ENCODE data around the gene SHC1.

SHC1 gene

DNA sequence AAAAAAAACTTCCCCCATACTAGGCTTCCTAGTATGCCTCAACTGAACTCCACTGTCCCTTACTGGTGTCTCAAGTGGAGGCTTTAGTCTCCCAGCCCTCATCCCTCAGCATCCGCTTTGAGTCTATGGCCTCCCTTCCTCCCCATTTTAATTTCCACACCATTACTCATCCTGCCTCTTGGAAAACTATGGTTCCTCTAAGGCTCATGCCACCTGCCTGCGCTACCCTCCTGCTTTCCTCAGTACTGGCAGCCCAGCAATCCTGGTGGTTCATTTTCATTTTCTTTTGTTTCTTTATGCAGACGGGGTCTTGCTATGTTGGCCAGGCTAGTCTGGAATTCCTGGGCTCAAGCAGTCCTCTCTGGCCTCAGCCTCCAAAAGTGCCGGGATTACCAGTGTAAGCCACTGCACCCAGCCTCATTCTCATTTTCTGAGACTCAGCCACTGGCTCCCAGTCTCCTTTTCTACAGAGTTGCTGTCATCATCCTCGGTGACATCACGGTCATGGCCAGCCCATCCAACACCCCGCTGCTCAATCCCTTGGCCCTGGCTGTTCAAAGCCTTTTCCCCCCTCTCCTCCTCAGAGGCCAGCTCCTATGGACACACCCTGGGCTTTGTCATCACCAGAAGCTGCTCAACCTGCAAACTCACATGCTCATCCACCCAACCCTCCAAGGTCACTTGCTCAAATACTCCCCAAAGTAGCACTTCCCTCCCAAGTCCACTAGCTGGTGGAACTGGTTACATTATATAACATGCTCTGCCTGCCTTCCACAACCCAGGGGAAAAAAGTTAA lies 31.7 kb downstream of the SHC1 start:
- peak overlapping the region; percentile 86 for H3K4me2 ChIP-seq
- TF ChIP-seq CTCF (conservative IDR thresholded peaks at IDR 0.05; ENCODE audit: low read depth, low read length), result no peak
- peak overlapping the region; percentile 86; the same call in 1 of the 2 replicates for H3K9ac ChIP-seq
- H3K27ac ChIP-seq, result peak overlapping the region; percentile 84
- no peaks in the 10 kb centered on the region for H3K27me3 ChIP-seq (ENCODE audit: insufficient read depth, low read depth)
- peak overlapping the region; percentile 56; the same call in 1 of the 2 replicates for H2AFZ ChIP-seq (ENCODE audit: low read depth)
- H3K79me2 ChIP-seq (ENCODE audit: insufficient read depth, low read depth), result peaks cover 24% of the 10 kb centered on the region
- peaks cover 80% of the 10 kb centered on the region for H3K4me1 ChIP-seq (ENCODE audit: low read depth, poor library complexity, severe bottlenecking)
- no peak overlapping the region for H3K4me3 ChIP-seq (IDR thresholded peaks at IDR 0.05; ENCODE audit: insufficient read depth, low read depth, low read length)
- H3K36me3 ChIP-seq (ENCODE audit: insufficient read depth), result no peaks in the 10 kb centered on the region
- no peaks in the 10 kb centered on the region for H4K20me1 ChIP-seq (ENCODE audit: insufficient read depth)

DNA sequence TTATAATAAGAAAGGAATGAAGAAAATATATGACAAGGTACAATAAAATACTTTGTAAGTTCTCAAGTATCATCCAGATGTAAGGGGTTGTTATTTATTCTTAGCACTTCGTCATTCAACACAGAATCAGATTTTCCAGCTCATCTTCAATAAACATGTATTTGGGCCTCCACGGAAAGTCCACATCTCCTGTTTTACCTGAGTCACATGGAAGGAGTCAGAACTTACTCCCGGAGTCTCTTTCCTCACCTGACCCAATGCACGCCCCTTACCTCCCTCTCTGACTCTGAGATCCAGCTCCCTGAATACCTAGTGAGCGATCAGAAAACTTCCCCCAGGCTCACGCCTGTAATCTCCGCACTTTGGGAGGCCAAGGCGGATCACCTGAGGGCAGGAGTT lies 32.6 kb downstream of the SHC1 start:
- Histone ChIP-seq H3K36me3 (ENCODE audit: insufficient read depth) (no peaks in the 10 kb centered on the region), H3K27me3 (ENCODE audit: insufficient read depth, low read depth) (no peaks in the 10 kb centered on the region), H2AFZ (ENCODE audit: low read depth) (peak overlapping the region; percentile 56), H3K79me2 (ENCODE audit: insufficient read depth, low read depth) (peaks cover 27% of the 10 kb centered on the region), H3K4me2 (peak overlapping the region; percentile 86), H4K20me1 (ENCODE audit: insufficient read depth) (no peaks in the 10 kb centered on the region), H3K27ac (peak overlapping the region; percentile 84), H3K4me1 (ENCODE audit: low read depth, poor library complexity, severe bottlenecking) (peaks cover 72% of the 10 kb centered on the region), H3K9ac (peak overlapping the region; percentile 86), H3K4me3 (IDR thresholded peaks at IDR 0.05; ENCODE audit: insufficient read depth, low read depth, low read length) (peak overlapping the region; percentile 93)
- no peak; the same call in 1 of the 2 replicates for TF ChIP-seq CTCF (conservative IDR thresholded peaks at IDR 0.05; ENCODE audit: low read depth, low read length)

GRCh38 chr1:154937085-154937987 lies 33.2 kb downstream of the SHC1 start:
- Histone ChIP-seq H3K36me3 (ENCODE audit: insufficient read depth) (no peaks in the 10 kb centered on the region), H3K27ac (peak overlapping the region; percentile 84), H3K9ac (peak overlapping the region; percentile 86), H3K4me2 (peak overlapping the region; percentile 86), H3K79me2 (ENCODE audit: insufficient read depth, low read depth) (peaks cover 27% of the 10 kb centered on the region), H2AFZ (ENCODE audit: low read depth) (peak overlapping the region; percentile 56), H4K20me1 (ENCODE audit: insufficient read depth) (no peaks in the 10 kb centered on the region), H3K4me1 (ENCODE audit: low read depth, poor library complexity, severe bottlenecking) (peaks cover 65% of the 10 kb centered on the region), H3K27me3 (ENCODE audit: insufficient read depth, low read depth) (no peaks in the 10 kb centered on the region), H3K4me3 (IDR thresholded peaks at IDR 0.05; ENCODE audit: insufficient read depth, low read depth, low read length) (peak overlapping the region; percentile 98)
- TF ChIP-seq CTCF (conservative IDR thresholded peaks at IDR 0.05; ENCODE audit: low read depth, low read length), result peak; percentile 74

GRCh38 chr1:154936555-154937084 lies 33.9 kb downstream of the SHC1 start, which contains the start of gene PMVK:
Gene PMVK (minus strand): TSS chr1:154936719. CDS start chr1:154936685, 34 bp downstream.
- peak within 1 kb of the TSS; percentile 84 for H3K27ac ChIP-seq
- H3K36me3 ChIP-seq (ENCODE audit: insufficient read depth), result no peaks in the 10 kb centered on the region
- H3K4me2 ChIP-seq, result peak within 1 kb of the TSS; percentile 86
- peaks cover 58% of the 10 kb centered on the region for H3K4me1 ChIP-seq (ENCODE audit: low read depth, poor library complexity, severe bottlenecking)
- H3K27me3 ChIP-seq (ENCODE audit: insufficient read depth, low read depth), result no peaks in the 10 kb centered on the region
- peak; percentile 82 for TF ChIP-seq CTCF (conservative IDR thresholded peaks at IDR 0.05; ENCODE audit: low read depth, low read length)
- peak within 1 kb of the TSS; percentile 98 for H3K4me3 ChIP-seq (IDR thresholded peaks at IDR 0.05; ENCODE audit: insufficient read depth, low read depth, low read length)
- H2AFZ ChIP-seq (ENCODE audit: low read depth), result peak within 1 kb of the TSS; percentile 56
- peaks cover 27% of the 10 kb centered on the region for H3K79me2 ChIP-seq (ENCODE audit: insufficient read depth, low read depth)
- peak within 1 kb of the TSS; percentile 86 for H3K9ac ChIP-seq
- no peaks in the 10 kb centered on the region for H4K20me1 ChIP-seq (ENCODE audit: insufficient read depth)
